GM13977 (cell line): ENCODE measurements around the gene FBXL14.
A peak's percentile ranks its signal among the peaks of the same experiment; 100 is the strongest.
"Not testable (repeated sequence)": the region's sequence is repeated elsewhere in the genome, so short reads cannot be mapped to it uniquely, and the experiment has no call there.

Experiments used
- DNase-seq: peaks from one replicate; pipeline ENCODE4 v3.0.0; 2012; ENCODE audit warnings: low spot score
- CTCF ChIP-seq: IDR thresholded peaks from 2 replicates; pipeline ENCODE4 v1.5.1; 2012; ENCODE audit warnings: mild to moderate bottlenecking, control low read depth; ENCODE audit not compliant: insufficient read depth; ENCODE audit errors: extremely low read depth, missing control alignments
- in situ Hi-C: fragments of 300-500 bp; cut with MboI; formaldehyde crosslinking; loops from one replicate; pipeline ENCODE4 v1.12.0; 2022; ENCODE audit warnings: low sequenced_read_pairs, low pct_unique_long_range_greater_than_20kb, mixed read lengths, inconsistent platforms; ENCODE audit not compliant: unreplicated experiment

FBXL14 gene

GRCh38 chr12:1562813-1563407 is 31.5 kb downstream of the FBXL14 start:
- in situ Hi-C loops: no loop called here
- no peak for TF ChIP-seq CTCF

GRCh38 chr12:1560704-1561103 is 33.7 kb downstream of the FBXL14 start:
- in situ Hi-C loops: no loop called here
- no peak for TF ChIP-seq CTCF

More at GRCh38 chr12:1562813-1563407, 31.5 kb downstream of the FBXL14 start:
- no peak for DNase-seq

GRCh38 chr12:1559676-1560091 is 34.7 kb downstream of the FBXL14 start:
- TF ChIP-seq CTCF: no peak
- no peak for DNase-seq
- in situ Hi-C loops: no loop called here

More at GRCh38 chr12:1560704-1561103, 33.7 kb downstream of the FBXL14 start:
- DNase-seq: no peak

GRCh38 chr12:1558108-1558507 is 36.3 kb downstream of the FBXL14 start:
- DNase-seq, in situ Hi-C loops: not testable (repeated sequence)

GRCh38 chr12:1553987-1554982 is 40.1 kb downstream of the FBXL14 start:
- in situ Hi-C loops: no loop called here
- TF ChIP-seq CTCF: no peak
- DNase-seq: peak; percentile 88

- in situ Hi-C loops: no loop called here
- no peak for DNase-seq
- TF ChIP-seq CTCF: no peak
Measured at GRCh38 chr12:1553536-1553935, 40.8 kb downstream of the FBXL14 start.
